WTC11 (cell line): ENCODE data around the gene CCDC61. TPM values are rescaled to one million over a fixed set of nuclear protein-coding genes. Genes with fewer than 3 reads are reported as not detected.

ENCODE experiments used
- CREB1 ChIP-seq: sonication (generic); formaldehyde crosslinking; IDR thresholded peaks from 2 replicates; pipeline ENCODE4 v1.8.0; 2023; ENCODE audit warnings: mild to moderate bottlenecking, missing genetic modification reagents
- CREM ChIP-seq: sonication (generic); formaldehyde crosslinking; IDR thresholded peaks from 2 replicates; pipeline ENCODE4 v1.8.1; 2022; ENCODE audit warnings: mild to moderate bottlenecking, missing genetic modification reagents, moderate library complexity
- FOXJ3 ChIP-seq: sonication (generic); formaldehyde crosslinking; IDR thresholded peaks from 2 replicates; pipeline ENCODE4 v1.9.0; 2021; ENCODE audit warnings: missing genetic modification reagents, mild to moderate bottlenecking, borderline replicate concordance
- FOXP1 ChIP-seq: sonication (generic); formaldehyde crosslinking; IDR thresholded peaks from 2 replicates; pipeline ENCODE4 v1.8.0; 2022; ENCODE audit warnings: missing genetic modification reagents, mild to moderate bottlenecking, moderate library complexity, borderline replicate concordance
- JAZF1 ChIP-seq: fragments of 250-450 bp; sonication (Bioruptor Pico); IDR thresholded peaks from 2 replicates; pipeline ENCODE4 v1.9.0; 2021; ENCODE audit warnings: moderate library complexity, mild to moderate bottlenecking, inconsistent platforms
- KAT7 ChIP-seq: sonication (generic); formaldehyde crosslinking; IDR thresholded peaks from 2 replicates; pipeline ENCODE4 v1.8.1; 2023; ENCODE audit warnings: missing genetic modification reagents, mild to moderate bottlenecking, borderline replicate concordance
- NFATC4 ChIP-seq: fragments of 250-450 bp; sonication (Bioruptor Pico); IDR thresholded peaks from 2 replicates; pipeline ENCODE4 v1.9.0; 2021; ENCODE audit warnings: mild to moderate bottlenecking
- TEAD1 ChIP-seq: sonication (generic); formaldehyde crosslinking; IDR thresholded peaks from 2 replicates; pipeline ENCODE4 v1.8.0; 2022; ENCODE audit warnings: mild to moderate bottlenecking, missing genetic modification reagents
- ZBTB21 ChIP-seq: sonication (generic); formaldehyde crosslinking; IDR thresholded peaks from 2 replicates; pipeline ENCODE4 v1.8.1; 2023; ENCODE audit warnings: mild to moderate bottlenecking, missing genetic modification reagents, borderline replicate concordance
- ZNF138 ChIP-seq: sonication (generic); formaldehyde crosslinking; conservative IDR thresholded peaks from 2 replicates; pipeline ENCODE4 v1.8.1; 2022; ENCODE audit warnings: mild to moderate bottlenecking, moderate library complexity, missing genetic modification reagents
- ZNF219 ChIP-seq: sonication (generic); formaldehyde crosslinking; IDR thresholded peaks from 2 replicates; pipeline ENCODE4 v1.8.0; 2023; ENCODE audit warnings: missing genetic modification reagents, mild to moderate bottlenecking, borderline replicate concordance
- ZNF416 ChIP-seq: fragments of 250-450 bp; sonication (Bioruptor Pico); IDR thresholded peaks from 2 replicates; pipeline ENCODE4 v1.9.0; 2021; ENCODE audit warnings: mild to moderate bottlenecking, inconsistent platforms
- ZNF423 ChIP-seq: fragments of 250-450 bp; sonication (Bioruptor Pico); IDR thresholded peaks from 2 replicates; pipeline ENCODE4 v2.1.2; 2022; ENCODE audit warnings: mild to moderate bottlenecking, moderate library complexity
- ZNF425 ChIP-seq: fragments of 250-450 bp; sonication (Bioruptor Pico); conservative IDR thresholded peaks from 2 replicates; pipeline ENCODE4 v1.9.0; 2021; ENCODE audit warnings: mild to moderate bottlenecking
- ZNF512 ChIP-seq: sonication (generic); formaldehyde crosslinking; IDR thresholded peaks from 2 replicates; pipeline ENCODE4 v1.8.1; 2022; ENCODE audit warnings: missing genetic modification reagents, borderline replicate concordance
- total RNA-seq: library from RNA; stranded (reverse); gene quantifications from 3 replicates; pipeline ENCODE4 v1.2.3, GENCODE V29; 2021
- TF ChIP-seq, protein P1 (sequence below): sonication (generic); formaldehyde crosslinking; IDR thresholded peaks from 2 replicates; pipeline ENCODE4 v1.8.1; 2022; ENCODE audit warnings: low read depth, missing genetic modification reagents, borderline replicate concordance
- TF ChIP-seq, protein P2 (sequence below): sonication (generic); formaldehyde crosslinking; IDR thresholded peaks from 2 replicates; pipeline ENCODE4 v1.8.1; 2023; ENCODE audit warnings: mild to moderate bottlenecking, missing genetic modification reagents, borderline replicate concordance
- TF ChIP-seq, protein P3 (sequence below): sonication (generic); formaldehyde crosslinking; IDR thresholded peaks from 2 replicates; pipeline ENCODE4 v1.8.1; 2023; ENCODE audit warnings: mild to moderate bottlenecking, missing genetic modification reagents
- TF ChIP-seq, protein P4 (sequence below): fragments of 200-600 bp; IDR thresholded peaks from 2 replicates; pipeline ENCODE4 v1.8.0; 2022; ENCODE audit warnings: antibody characterized with exemption
- TF ChIP-seq, protein P5 (sequence below): sonication (generic); formaldehyde crosslinking; IDR thresholded peaks from 2 replicates; pipeline ENCODE4 v1.8.0; 2023; ENCODE audit warnings: missing genetic modification reagents, mild to moderate bottlenecking, borderline replicate concordance

Gene CCDC61
- total RNA-seq, 1 experiment from 2014 or later: 33.7 TPM

GRCh38 chr19:45952686-45953505 lies 42.4 kb upstream of the CCDC61 start (continued):
- TF ChIP-seq, protein P1, sequence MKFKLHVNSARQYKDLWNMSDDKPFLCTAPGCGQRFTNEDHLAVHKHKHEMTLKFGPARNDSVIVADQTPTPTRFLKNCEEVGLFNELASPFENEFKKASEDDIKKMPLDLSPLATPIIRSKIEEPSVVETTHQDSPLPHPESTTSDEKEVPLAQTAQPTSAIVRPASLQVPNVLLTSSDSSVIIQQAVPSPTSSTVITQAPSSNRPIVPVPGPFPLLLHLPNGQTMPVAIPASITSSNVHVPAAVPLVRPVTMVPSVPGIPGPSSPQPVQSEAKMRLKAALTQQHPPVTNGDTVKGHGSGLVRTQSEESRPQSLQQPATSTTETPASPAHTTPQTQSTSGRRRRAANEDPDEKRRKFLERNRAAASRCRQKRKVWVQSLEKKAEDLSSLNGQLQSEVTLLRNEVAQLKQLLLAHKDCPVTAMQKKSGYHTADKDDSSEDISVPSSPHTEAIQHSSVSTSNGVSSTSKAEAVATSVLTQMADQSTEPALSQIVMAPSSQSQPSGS: no peak
- TF ChIP-seq CREB1 (CRISPR knock-in tag) (peak; percentile 50; the same call in 1 of the 2 replicates), ZNF423 (CRISPR knock-in tag) (no peak), FOXP1 (CRISPR knock-in tag) (peak; percentile 95), JAZF1 (CRISPR knock-in tag) (no peak), ZBTB21 (peak; percentile 26), ZNF512 (CRISPR knock-in tag) (no peak), TEAD1 (CRISPR knock-in tag) (peak; percentile 90; the same call in 1 of the 2 replicates), CREM (CRISPR knock-in tag) (0 out of 2 replicates have a peak, but pooled peaks have one; percentile 16), ZNF219 (peak; percentile 87; the same call in 1 of the 2 replicates), KAT7 (CRISPR knock-in tag) (no peak), ZNF416 (CRISPR knock-in tag) (no peak), ZNF138 (peak; percentile 93), FOXJ3 (no peak), ZNF425 (CRISPR knock-in tag) (no peak), NFATC4 (CRISPR knock-in tag) (no peak)
- TF ChIP-seq, protein P2, sequence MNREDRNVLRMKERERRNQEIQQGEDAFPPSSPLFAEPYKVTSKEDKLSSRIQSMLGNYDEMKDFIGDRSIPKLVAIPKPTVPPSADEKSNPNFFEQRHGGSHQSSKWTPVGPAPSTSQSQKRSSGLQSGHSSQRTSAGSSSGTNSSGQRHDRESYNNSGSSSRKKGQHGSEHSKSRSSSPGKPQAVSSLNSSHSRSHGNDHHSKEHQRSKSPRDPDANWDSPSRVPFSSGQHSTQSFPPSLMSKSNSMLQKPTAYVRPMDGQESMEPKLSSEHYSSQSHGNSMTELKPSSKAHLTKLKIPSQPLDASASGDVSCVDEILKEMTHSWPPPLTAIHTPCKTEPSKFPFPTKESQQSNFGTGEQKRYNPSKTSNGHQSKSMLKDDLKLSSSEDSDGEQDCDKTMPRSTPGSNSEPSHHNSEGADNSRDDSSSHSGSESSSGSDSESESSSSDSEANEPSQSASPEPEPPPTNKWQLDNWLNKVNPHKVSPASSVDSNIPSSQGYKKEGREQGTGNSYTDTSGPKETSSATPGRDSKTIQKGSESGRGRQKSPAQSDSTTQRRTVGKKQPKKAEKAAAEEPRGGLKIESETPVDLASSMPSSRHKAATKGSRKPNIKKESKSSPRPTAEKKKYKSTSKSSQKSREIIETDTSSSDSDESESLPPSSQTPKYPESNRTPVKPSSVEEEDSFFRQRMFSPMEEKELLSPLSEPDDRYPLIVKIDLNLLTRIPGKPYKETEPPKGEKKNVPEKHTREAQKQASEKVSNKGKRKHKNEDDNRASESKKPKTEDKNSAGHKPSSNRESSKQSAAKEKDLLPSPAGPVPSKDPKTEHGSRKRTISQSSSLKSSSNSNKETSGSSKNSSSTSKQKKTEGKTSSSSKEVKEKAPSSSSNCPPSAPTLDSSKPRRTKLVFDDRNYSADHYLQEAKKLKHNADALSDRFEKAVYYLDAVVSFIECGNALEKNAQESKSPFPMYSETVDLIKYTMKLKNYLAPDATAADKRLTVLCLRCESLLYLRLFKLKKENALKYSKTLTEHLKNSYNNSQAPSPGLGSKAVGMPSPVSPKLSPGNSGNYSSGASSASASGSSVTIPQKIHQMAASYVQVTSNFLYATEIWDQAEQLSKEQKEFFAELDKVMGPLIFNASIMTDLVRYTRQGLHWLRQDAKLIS (CRISPR knock-in tag): peak; percentile 70; the same call in 1 of the 2 replicates
- TF ChIP-seq, protein P3, sequence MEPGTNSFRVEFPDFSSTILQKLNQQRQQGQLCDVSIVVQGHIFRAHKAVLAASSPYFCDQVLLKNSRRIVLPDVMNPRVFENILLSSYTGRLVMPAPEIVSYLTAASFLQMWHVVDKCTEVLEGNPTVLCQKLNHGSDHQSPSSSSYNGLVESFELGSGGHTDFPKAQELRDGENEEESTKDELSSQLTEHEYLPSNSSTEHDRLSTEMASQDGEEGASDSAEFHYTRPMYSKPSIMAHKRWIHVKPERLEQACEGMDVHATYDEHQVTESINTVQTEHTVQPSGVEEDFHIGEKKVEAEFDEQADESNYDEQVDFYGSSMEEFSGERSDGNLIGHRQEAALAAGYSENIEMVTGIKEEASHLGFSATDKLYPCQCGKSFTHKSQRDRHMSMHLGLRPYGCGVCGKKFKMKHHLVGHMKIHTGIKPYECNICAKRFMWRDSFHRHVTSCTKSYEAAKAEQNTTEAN (CRISPR knock-in tag): peak; percentile 83; the same call in 1 of the 2 replicates
- TF ChIP-seq, protein P4, sequence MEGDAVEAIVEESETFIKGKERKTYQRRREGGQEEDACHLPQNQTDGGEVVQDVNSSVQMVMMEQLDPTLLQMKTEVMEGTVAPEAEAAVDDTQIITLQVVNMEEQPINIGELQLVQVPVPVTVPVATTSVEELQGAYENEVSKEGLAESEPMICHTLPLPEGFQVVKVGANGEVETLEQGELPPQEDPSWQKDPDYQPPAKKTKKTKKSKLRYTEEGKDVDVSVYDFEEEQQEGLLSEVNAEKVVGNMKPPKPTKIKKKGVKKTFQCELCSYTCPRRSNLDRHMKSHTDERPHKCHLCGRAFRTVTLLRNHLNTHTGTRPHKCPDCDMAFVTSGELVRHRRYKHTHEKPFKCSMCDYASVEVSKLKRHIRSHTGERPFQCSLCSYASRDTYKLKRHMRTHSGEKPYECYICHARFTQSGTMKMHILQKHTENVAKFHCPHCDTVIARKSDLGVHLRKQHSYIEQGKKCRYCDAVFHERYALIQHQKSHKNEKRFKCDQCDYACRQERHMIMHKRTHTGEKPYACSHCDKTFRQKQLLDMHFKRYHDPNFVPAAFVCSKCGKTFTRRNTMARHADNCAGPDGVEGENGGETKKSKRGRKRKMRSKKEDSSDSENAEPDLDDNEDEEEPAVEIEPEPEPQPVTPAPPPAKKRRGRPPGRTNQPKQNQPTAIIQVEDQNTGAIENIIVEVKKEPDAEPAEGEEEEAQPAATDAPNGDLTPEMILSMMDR: no peak
- TF ChIP-seq, protein P5, sequence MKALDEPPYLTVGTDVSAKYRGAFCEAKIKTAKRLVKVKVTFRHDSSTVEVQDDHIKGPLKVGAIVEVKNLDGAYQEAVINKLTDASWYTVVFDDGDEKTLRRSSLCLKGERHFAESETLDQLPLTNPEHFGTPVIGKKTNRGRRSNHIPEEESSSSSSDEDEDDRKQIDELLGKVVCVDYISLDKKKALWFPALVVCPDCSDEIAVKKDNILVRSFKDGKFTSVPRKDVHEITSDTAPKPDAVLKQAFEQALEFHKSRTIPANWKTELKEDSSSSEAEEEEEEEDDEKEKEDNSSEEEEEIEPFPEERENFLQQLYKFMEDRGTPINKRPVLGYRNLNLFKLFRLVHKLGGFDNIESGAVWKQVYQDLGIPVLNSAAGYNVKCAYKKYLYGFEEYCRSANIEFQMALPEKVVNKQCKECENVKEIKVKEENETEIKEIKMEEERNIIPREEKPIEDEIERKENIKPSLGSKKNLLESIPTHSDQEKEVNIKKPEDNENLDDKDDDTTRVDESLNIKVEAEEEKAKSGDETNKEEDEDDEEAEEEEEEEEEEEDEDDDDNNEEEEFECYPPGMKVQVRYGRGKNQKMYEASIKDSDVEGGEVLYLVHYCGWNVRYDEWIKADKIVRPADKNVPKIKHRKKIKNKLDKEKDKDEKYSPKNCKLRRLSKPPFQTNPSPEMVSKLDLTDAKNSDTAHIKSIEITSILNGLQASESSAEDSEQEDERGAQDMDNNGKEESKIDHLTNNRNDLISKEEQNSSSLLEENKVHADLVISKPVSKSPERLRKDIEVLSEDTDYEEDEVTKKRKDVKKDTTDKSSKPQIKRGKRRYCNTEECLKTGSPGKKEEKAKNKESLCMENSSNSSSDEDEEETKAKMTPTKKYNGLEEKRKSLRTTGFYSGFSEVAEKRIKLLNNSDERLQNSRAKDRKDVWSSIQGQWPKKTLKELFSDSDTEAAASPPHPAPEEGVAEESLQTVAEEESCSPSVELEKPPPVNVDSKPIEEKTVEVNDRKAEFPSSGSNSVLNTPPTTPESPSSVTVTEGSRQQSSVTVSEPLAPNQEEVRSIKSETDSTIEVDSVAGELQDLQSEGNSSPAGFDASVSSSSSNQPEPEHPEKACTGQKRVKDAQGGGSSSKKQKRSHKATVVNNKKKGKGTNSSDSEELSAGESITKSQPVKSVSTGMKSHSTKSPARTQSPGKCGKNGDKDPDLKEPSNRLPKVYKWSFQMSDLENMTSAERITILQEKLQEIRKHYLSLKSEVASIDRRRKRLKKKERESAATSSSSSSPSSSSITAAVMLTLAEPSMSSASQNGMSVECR (CRISPR knock-in tag): peak; percentile 99
